ENCODE results near the gene ADCY10. TPM values are rescaled to one million over a fixed set of nuclear protein-coding genes. Genes with fewer than 3 reads are reported as not detected.

ADCY10 gene
- polyA plus RNA-seq, 1 experiment, result 0.01 TPM

GRCh38 chr1:167774710-167775109 is 139.2 kb downstream of the ADCY10 start:
- DNase-seq (ENCODE audit: low read depth, low spot score), result no peak
- Histone ChIP-seq H3K4me3 (ENCODE audit: low read depth, low read length) (no peak overlapping the region), H3K27me3 (ENCODE audit: control insufficient read depth, insufficient read depth, low read length) (no peaks in the 10 kb centered on the region), H3K9me3 (ENCODE audit: control insufficient read depth, insufficient read depth, low read length) (no peaks in the 10 kb centered on the region), H3K27ac (ENCODE audit: low read depth, low read length) (no peak overlapping the region)
- ChIA-PET CTCF (no interaction called here), POLR2A (no interaction called here)
- TF ChIP-seq CTCF (IDR thresholded peaks at IDR 0.05; ENCODE audit: low read depth, low read length), result no peak

DNA sequence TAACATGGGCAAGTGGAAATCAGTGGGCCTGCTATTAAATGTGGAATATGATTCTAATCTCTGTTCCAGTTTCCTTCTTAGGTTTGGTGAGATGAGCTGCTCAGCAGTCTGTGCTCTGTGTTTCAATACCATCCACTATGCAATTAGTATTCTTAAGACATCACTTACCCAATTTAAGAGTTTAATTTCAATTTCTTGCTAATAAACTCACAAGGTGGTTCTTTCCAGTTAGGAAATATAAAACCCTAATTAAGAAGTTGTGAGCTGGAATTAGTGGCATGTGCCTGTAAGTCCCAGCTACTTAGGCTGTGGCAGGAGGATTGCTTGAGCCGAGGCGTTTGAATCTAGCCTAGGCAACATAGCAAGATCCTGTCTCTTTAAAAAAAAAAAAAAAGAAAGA is 140.4 kb downstream of the ADCY10 start:
- no peak for DNase-seq (ENCODE audit: low read depth, low spot score)
- TF ChIP-seq CTCF (IDR thresholded peaks at IDR 0.05; ENCODE audit: low read depth, low read length), result no peak
- Histone ChIP-seq H3K27ac (ENCODE audit: low read depth, low read length) (no peak overlapping the region), H3K27me3 (ENCODE audit: control insufficient read depth, insufficient read depth, low read length) (no peaks in the 10 kb centered on the region), H3K9me3 (ENCODE audit: control insufficient read depth, insufficient read depth, low read length) (no peaks in the 10 kb centered on the region), H3K4me3 (ENCODE audit: low read depth, low read length) (no peak overlapping the region)
- CTCF ChIA-PET, result interaction anchor here (0.6 kb wide), 1 partner anchor 372 kb away, joined by 3 read pairs; no protein-coding TSS in a partner anchor
- POLR2A ChIA-PET, result no interaction called here

DNA sequence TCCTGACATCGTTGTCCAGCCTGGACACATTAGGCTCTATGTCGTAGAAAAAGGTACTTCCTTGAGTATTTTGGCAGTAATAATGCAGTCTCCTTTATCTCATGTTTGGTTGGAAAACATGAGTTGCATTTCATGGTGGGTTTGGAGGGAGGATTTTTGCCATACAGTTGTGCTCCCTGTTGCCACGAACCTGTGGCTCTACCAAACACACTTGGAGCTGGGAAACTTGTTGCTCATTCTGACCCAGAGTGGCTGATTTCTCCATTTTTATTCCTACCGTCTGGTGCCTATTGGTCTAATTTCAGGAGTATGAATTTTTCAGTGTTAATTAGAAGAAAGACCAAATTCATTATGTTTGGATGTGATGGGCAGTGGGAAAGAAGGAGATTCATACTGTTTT is 141.5 kb downstream of the ADCY10 start:
- Histone ChIP-seq H3K27ac (ENCODE audit: low read depth, low read length) (no peak overlapping the region), H3K27me3 (ENCODE audit: control insufficient read depth, insufficient read depth, low read length) (no peaks in the 10 kb centered on the region), H3K4me3 (ENCODE audit: low read depth, low read length) (no peak overlapping the region), H3K9me3 (ENCODE audit: control insufficient read depth, insufficient read depth, low read length) (no peaks in the 10 kb centered on the region)
- ChIA-PET CTCF (no interaction called here), POLR2A (no interaction called here)
- no peak for TF ChIP-seq CTCF (IDR thresholded peaks at IDR 0.05; ENCODE audit: low read depth, low read length)
- DNase-seq (ENCODE audit: low read depth, low spot score), result no peak

GRCh38 chr1:167770127-167770526 is 143.8 kb downstream of the ADCY10 start:
- CTCF ChIA-PET, result no interaction called here
- POLR2A ChIA-PET, result no interaction called here
- DNase-seq (ENCODE audit: low read depth, low spot score), result no peak

GRCh38 chr1:167767761-167768160 is 146.2 kb downstream of the ADCY10 start:
- CTCF ChIA-PET, result no interaction called here

More at GRCh38 chr1:167770127-167770526, 143.8 kb downstream of the ADCY10 start:
- no peaks in the 10 kb centered on the region for H3K27me3 ChIP-seq (ENCODE audit: control insufficient read depth, insufficient read depth, low read length)
- TF ChIP-seq CTCF (IDR thresholded peaks at IDR 0.05; ENCODE audit: low read depth, low read length), result no peak
- H3K9me3 ChIP-seq (ENCODE audit: control insufficient read depth, insufficient read depth, low read length), result no peaks in the 10 kb centered on the region
- H3K27ac ChIP-seq (ENCODE audit: low read depth, low read length), result no peak overlapping the region
- H3K4me3 ChIP-seq (ENCODE audit: low read depth, low read length), result no peak overlapping the region

More at GRCh38 chr1:167767761-167768160, 146.2 kb downstream of the ADCY10 start:
- Histone ChIP-seq H3K4me3 (ENCODE audit: low read depth, low read length) (no peak overlapping the region), H3K27ac (ENCODE audit: low read depth, low read length) (no peak overlapping the region), H3K27me3 (ENCODE audit: control insufficient read depth, insufficient read depth, low read length) (no peaks in the 10 kb centered on the region), H3K9me3 (ENCODE audit: control insufficient read depth, insufficient read depth, low read length) (no peaks in the 10 kb centered on the region)
- no peak for DNase-seq (ENCODE audit: low read depth, low spot score)
- POLR2A ChIA-PET, result interaction anchor here (0.7 kb wide), 1 partner anchor 24 kb away, joined by 3 read pairs; no protein-coding TSS in a partner anchor
- TF ChIP-seq CTCF (IDR thresholded peaks at IDR 0.05; ENCODE audit: low read depth, low read length), result no peak

Data from AG04450 (cell line).